B cell (primary cell): Measurements from ENCODE around the gene TP53I13. TPM values are rescaled to one million over a fixed set of nuclear protein-coding genes. Genes with fewer than 3 reads are reported as not detected.
A peak's percentile ranks its signal among the peaks of the same experiment; 100 is the strongest.

ENCODE experiments used
- ATAC-seq: fragments of 200-7000 bp; cut with Tn5 transposase; one replicate; pipeline ENCODE4 v1.10.0; 2021; ENCODE audit warnings: low read depth, mild to moderate bottlenecking, moderate number of reproducible peaks, moderate library complexity
- CTCF ChIA-PET: fragments of 350-600 bp; sonication (Branson Sonifier 250); formaldehyde crosslinking; loops from one replicate; lab custom pipeline; 2021; ENCODE audit warnings: antibody characterized with exemption, inconsistent platforms; lab: Charles Lee
- POLR2A ChIA-PET: fragments of 350-600 bp; sonication (Branson Sonifier 250); formaldehyde crosslinking; loops from one replicate; lab custom pipeline; 2021; ENCODE audit warnings: antibody characterized with exemption; lab: Charles Lee
- DNase-seq: peaks from one replicate; pipeline ENCODE4 v3.0.0; 2013
- H2AFZ ChIP-seq: 2 replicates; pipeline ENCODE4 v1.6.1; 2012; ENCODE audit warnings: mild to moderate bottlenecking, low read depth, low read length; ENCODE audit not compliant: insufficient read depth, poor library complexity, severe bottlenecking
- H3K27ac ChIP-seq, 2 donors: 1 replicate in 1 of 2; 2 replicates in 1 of 2; pipeline ENCODE4 v1.5.1; 2012 to 2013; ENCODE audit warnings: low read length in 2 of 2, mild to moderate bottlenecking in 2 of 2, moderate library complexity in 1 of 2
- H3K27me3 ChIP-seq, 4 experiments: fragments of 200-600 bp in 1 of 4; sonication (generic) in 1 of 4; replicated peaks in 1 of 4; 1 replicate in 2 of 4; 2 replicates in 2 of 4; pipeline versions ENCODE4 v1.6.1 to v1.7.0; 2013 to 2016; ENCODE audit warnings: low read length in 3 of 4, mild to moderate bottlenecking in 2 of 4, mixed read lengths in 1 of 4, moderate library complexity in 1 of 4; ENCODE audit not compliant: insufficient read depth in 4 of 4, control insufficient read depth in 3 of 4; ENCODE audit errors: control extremely low read depth in 1 of 4
- H3K36me3 ChIP-seq, 2 experiments: replicated peaks in 1 of 2; 1 replicate in 1 of 2; 2 replicates in 1 of 2; pipeline versions ENCODE4 v1.6.1 to v1.7.1; 2013; ENCODE audit warnings: low read length in 1 of 2; ENCODE audit not compliant: insufficient read depth in 2 of 2, control insufficient read depth in 1 of 2; ENCODE audit errors: control extremely low read depth in 1 of 2, extremely low read depth in 1 of 2
- H3K4me1 ChIP-seq, 2 donors: fragments of 200-600 bp in 1 of 2; sonication (generic) in 1 of 2; 1 replicate in 1 of 2; 2 replicates in 1 of 2; pipeline versions ENCODE4 v1.5.1 to v1.6.1; 2013 to 2017; ENCODE audit warnings: low read length in 2 of 2; ENCODE audit not compliant: control insufficient read depth in 2 of 2, insufficient read depth in 2 of 2
- H3K4me2 ChIP-seq: replicated peaks from 2 replicates; pipeline ENCODE3; 2012; ENCODE audit warnings: mild to moderate bottlenecking, low read depth, low read length; ENCODE audit not compliant: poor library complexity, severe bottlenecking
- H3K4me3 ChIP-seq, 5 experiments: fragments of 200-600 bp in 1 of 5; sonication (generic) in 1 of 5; 1 replicate in 3 of 5; 2 replicates in 2 of 5; pipeline versions ENCODE4 v1.5.1 to v1.7.0; 2011 to 2016; ENCODE audit warnings: low read length in 4 of 5, mild to moderate bottlenecking in 4 of 5, low read depth in 2 of 5, control low read depth in 1 of 5, moderate library complexity in 1 of 5; ENCODE audit not compliant: insufficient read depth in 1 of 5; ENCODE audit errors: control extremely low read depth in 1 of 5, extremely low read depth in 1 of 5
- H3K79me2 ChIP-seq: fragments of 200-600 bp; sonication (generic); one replicate; pipeline ENCODE4 v1.6.0; 2016; ENCODE audit warnings: low read length; ENCODE audit not compliant: control insufficient read depth, insufficient read depth
- H3K9ac ChIP-seq: fragments of 200-600 bp; sonication (generic); 2 replicates; pipeline ENCODE4 v1.6.1; 2017; ENCODE audit warnings: mild to moderate bottlenecking, low read length, moderate library complexity
- H3K9me3 ChIP-seq, 3 donors: one replicate each; pipeline versions ENCODE4 v1.6.1 to v1.7.1; 2013; ENCODE audit warnings: low read length in 2 of 3; ENCODE audit not compliant: control insufficient read depth in 2 of 3, insufficient read depth in 1 of 3; ENCODE audit errors: control extremely low read depth in 1 of 3
- H4K20me1 ChIP-seq: 2 replicates; pipeline ENCODE4 v1.6.0; 2012; ENCODE audit warnings: mild to moderate bottlenecking, low read length; ENCODE audit not compliant: insufficient read depth, control insufficient read depth, poor library complexity, severe bottlenecking
- H3K27ac Mint-ChIP-seq: one replicate; pipeline ENCODE4 v1.8.0; 2021; ENCODE audit warnings: mixed read lengths
- H3K27me3 Mint-ChIP-seq: one replicate; pipeline ENCODE4 v1.8.0; 2021; ENCODE audit warnings: mixed read lengths
- H3K4me1 Mint-ChIP-seq: one replicate; pipeline ENCODE4 v1.8.0; 2021; ENCODE audit warnings: mixed read lengths
- H3K4me3 Mint-ChIP-seq: one replicate; pipeline ENCODE4 v1.8.0; 2021; ENCODE audit warnings: mixed read lengths
- H3K9me3 Mint-ChIP-seq: one replicate; pipeline ENCODE4 v1.8.0; 2022; ENCODE audit warnings: mixed read lengths; ENCODE audit not compliant: insufficient read depth
- EZH2 ChIP-seq: IDR thresholded peaks from 2 replicates; pipeline ENCODE4 v1.6.1; 2012; ENCODE audit warnings: borderline replicate concordance, low read depth, mild to moderate bottlenecking, moderate library complexity, low read length; ENCODE audit not compliant: insufficient read depth, poor library complexity, severe bottlenecking
- WGBS: methylation state at CpG from one replicate; pipeline ENCODE4 v1.1.5; 2013; ENCODE audit warnings: missing lambda C conversion rate; ENCODE audit not compliant: insufficient coverage; 5-methylcytosine and 5-hydroxymethylcytosine counted together
- intact Hi-C: fragments of 100-400 bp; cut with micrococcal nuclease; formaldehyde crosslinking; loops from one replicate; pipeline ENCODE4 v1.10.0; 2022
- polyA plus RNA-seq: library from polyadenylated mRNA; depleted of rRNA; stranded (reverse); fragments of >200 nt; gene quantifications from 2 replicates; pipeline ENCODE4 v1.2.3, GENCODE V29; 2012
- total RNA-seq, 2 donors: library from RNA; stranded (reverse); fragments of 120-200 nt in 1 of 2; gene quantifications; 1 replicate in 1 of 2; 2 replicates in 1 of 2; pipeline versions ENCODE4 v1.2.3 to v1.2.4, GENCODE V29; 2013 to 2022
- TF ChIP-seq, protein P1 (sequence below): fragments of 200-600 bp; IDR thresholded peaks from one replicate; pipeline ENCODE4 v1.8.0; 2022; ENCODE audit warnings: antibody characterized with exemption, mild to moderate bottlenecking

Gene TP53I13
- total and polyA plus RNA-seq, 2 donors (not counting 1 experiment from before 2014, with no cell fraction given) = 224 to 287 TPM

- peak overlapping the region; percentile 74 for H3K4me3 Mint-ChIP-seq
- intact Hi-C loops = no loop called here
- DNase-seq (no peak), ATAC-seq (no peak)
- CTCF ChIA-PET = interaction anchor here (1.0 to 1.5 kb wide), 4 partner anchors 18 to 25 kb away, joined by 3 to 4 read pairs (median 4); no protein-coding TSS in a partner anchor
- H3K9me3 ChIP-seq = peaks cover 0 to 2% (median 0%) of the 10 kb centered on the region in 3 donors
- no peaks in the 10 kb centered on the region for H3K27me3 Mint-ChIP-seq
- H3K4me1 ChIP-seq = peaks cover 31 to 35% of the 10 kb centered on the region in 2 donors
- 96% methylated on average over 4 of the region's 7 CpGs for WGBS
- peaks cover 0 to 7% (median 2%) of the 10 kb centered on the region in 4 experiments for H3K27me3 ChIP-seq
- POLR2A ChIA-PET = no interaction called here
- no peak overlapping the region for H3K27ac Mint-ChIP-seq
- no peak overlapping the region for H2AFZ ChIP-seq
- no peak overlapping the region for H3K9ac ChIP-seq
- no peak overlapping the region for H3K4me2 ChIP-seq
- no peaks in the 10 kb centered on the region for H3K36me3 ChIP-seq
- H3K9me3 Mint-ChIP-seq = no peaks in the 10 kb centered on the region
- TF ChIP-seq, protein P1, sequence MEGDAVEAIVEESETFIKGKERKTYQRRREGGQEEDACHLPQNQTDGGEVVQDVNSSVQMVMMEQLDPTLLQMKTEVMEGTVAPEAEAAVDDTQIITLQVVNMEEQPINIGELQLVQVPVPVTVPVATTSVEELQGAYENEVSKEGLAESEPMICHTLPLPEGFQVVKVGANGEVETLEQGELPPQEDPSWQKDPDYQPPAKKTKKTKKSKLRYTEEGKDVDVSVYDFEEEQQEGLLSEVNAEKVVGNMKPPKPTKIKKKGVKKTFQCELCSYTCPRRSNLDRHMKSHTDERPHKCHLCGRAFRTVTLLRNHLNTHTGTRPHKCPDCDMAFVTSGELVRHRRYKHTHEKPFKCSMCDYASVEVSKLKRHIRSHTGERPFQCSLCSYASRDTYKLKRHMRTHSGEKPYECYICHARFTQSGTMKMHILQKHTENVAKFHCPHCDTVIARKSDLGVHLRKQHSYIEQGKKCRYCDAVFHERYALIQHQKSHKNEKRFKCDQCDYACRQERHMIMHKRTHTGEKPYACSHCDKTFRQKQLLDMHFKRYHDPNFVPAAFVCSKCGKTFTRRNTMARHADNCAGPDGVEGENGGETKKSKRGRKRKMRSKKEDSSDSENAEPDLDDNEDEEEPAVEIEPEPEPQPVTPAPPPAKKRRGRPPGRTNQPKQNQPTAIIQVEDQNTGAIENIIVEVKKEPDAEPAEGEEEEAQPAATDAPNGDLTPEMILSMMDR = no peak
- TF ChIP-seq EZH2 = no peak
- H3K79me2 ChIP-seq = peaks cover 2% of the 10 kb centered on the region
- H3K4me1 Mint-ChIP-seq = peaks cover 33% of the 10 kb centered on the region
- H3K4me3 ChIP-seq = no peak overlapping the region
- no peaks in the 10 kb centered on the region for H4K20me1 ChIP-seq
- no peak overlapping the region for H3K27ac ChIP-seq
Measured at GRCh38 chr17:29595107-29595942, 26.8 kb downstream of the TP53I13 start.
